AG09319 (cell line): ENCODE measurements around the gene GRIK2.
A peak's percentile ranks its signal among the peaks of the same experiment; 100 is the strongest.

Experiments used
- DNase-seq: peaks from one replicate; pipeline ENCODE4 v3.0.0-alpha.2; 2010; ENCODE audit warnings: low read depth; ENCODE audit errors: extremely low read depth
- CTCF ChIP-seq: IDR thresholded peaks from 2 replicates; pipeline ENCODE4 v1.5.1; 2011; ENCODE audit warnings: low read depth, mild to moderate bottlenecking, inconsistent platforms, low read length, moderate library complexity

Gene GRIK2

DNA sequence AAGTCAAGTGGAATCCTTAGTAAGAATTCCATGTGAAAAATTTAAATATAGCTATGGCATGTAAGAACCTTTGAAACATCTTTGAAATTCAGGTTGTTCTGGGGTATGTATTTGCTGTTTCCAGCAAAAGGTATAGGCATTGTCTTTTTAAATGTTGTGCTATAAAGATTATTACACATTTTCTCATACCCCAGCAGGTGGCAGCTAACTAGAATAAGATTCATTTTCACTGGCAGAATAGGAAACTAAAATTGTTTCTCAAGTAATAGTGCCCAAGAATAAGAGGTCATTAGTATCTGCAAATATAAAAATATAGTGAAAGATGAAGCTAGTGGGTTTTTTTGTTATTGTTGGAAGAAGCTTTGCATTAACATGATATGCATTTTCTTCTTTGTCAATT lies 1.8 kb downstream of the GRIK2 start:
- DNase-seq: no peak
- no peak for TF ChIP-seq CTCF

GRCh38 chr6:101396548-101397173 lies 3.2 kb downstream of the GRIK2 start:
- peak; percentile 2 for DNase-seq

DNA sequence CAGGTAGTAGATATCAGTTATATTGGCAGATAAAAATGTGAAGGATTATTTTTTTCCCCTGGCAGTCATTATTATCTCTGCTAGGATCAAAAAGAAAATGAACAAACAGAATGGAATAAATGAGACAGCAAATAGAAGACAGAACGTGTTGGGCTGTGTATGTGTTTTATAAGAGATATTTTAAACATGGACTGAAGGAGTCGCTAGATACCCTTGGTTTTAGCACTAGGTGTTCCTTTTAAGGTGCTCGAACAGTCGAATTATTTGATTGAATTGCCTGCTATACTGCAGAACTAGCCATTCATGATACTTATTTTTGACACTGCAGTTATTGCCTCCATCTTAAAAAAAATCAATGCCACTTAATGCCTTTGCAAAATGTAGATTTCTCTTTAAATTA lies 3.7 kb downstream of the GRIK2 start:
- TF ChIP-seq CTCF: no peak; the same call in 1 of the 2 replicates
- DNase-seq: no peak

More at GRCh38 chr6:101396548-101397173, 3.2 kb downstream of the GRIK2 start:
- TF ChIP-seq CTCF: no peak

DNA sequence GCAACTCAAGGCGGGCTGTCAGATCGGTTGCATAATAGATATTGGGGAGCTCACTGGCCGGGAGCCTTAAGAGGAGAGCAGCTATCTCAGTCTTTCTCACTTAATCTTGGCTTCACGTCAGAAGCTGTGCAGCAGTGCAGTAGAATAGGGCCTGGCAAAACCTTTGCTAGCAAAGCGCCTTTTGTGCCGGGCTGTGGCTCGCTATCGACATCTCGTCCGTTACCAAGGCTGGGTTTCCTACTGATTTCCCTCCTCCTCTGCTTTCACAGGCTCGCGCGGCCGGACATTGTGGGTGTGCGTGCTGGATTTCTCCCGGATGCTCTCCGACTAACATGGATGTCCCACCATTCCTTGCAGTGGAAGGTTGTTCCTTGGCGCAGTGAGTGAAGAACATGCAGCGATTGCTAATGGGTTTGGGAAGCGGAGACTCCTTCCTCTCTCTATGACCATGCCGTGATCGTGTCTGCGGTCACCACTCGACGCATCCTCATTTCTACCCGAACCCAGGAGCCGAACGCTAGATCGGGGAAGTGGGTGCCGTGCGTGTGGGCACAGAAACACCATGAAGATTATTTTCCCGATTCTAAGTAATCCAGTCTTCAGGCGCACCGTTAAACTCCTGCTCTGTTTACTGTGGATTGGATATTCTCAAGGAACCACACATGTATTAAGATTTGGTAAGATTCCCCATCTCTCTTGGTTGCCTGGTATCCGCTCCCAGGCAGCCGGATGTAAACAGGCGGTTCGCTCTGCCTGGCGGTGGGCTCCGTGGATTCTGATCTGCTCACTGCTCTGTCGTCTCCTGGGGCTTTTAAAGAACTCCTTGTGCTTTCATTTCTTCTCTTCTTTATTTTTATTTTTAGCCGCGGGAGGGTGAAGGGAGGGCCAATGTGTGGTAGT lies 5.5 kb downstream of the GRIK2 start:
- no peak for TF ChIP-seq CTCF
- no peak for DNase-seq

DNA sequence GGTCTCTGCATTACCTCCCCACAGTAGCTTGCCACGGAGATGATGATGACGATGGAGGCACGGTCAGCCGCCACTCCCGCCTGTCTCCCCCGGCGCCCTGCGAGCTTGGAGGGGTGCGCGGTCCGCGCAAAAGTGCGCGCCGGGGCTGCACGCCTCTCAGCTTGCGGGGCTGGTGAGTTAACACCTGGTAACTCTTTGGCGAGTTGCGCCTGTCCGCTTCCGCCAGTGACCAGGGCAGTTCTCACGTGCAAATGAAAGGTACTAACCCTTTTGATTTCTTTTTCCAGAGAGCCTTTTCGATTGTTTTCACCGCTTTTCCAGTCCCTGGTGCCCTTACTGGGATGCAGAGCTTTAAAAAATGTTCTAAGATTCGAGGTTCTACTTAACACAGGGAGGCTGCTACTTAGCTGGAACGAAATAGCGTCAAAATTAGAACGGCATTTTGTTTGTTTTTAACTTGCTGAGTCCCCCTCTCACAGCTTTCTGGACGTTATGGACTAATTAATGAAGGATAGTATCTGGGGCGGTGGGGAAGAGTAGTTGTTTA lies 6.2 kb downstream of the GRIK2 start:
- no peak for DNase-seq
- no peak for TF ChIP-seq CTCF

GRCh38 chr6:101400326-101401135 lies 7.0 kb downstream of the GRIK2 start:
- no peak for DNase-seq
- no peak for TF ChIP-seq CTCF
